GM12801 (cell line): Measurements from ENCODE around the gene GAPT.

Source experiments
- CTCF ChIP-seq: IDR thresholded peaks from one replicate; pipeline ENCODE4 v1.5.1; 2011; ENCODE audit warnings: control low read depth; ENCODE audit not compliant: insufficient read length; ENCODE audit errors: extremely low read depth

GAPT gene

GRCh38 chr5:58491216-58491892 is at the start of gene GAPT:
GAPT (plus strand) TSS chr5:58491435; CDS start chr5:58494537, 3,102 bp downstream.
- TF ChIP-seq CTCF: no peak

GRCh38 chr5:58444805-58445204 is 46.4 kb upstream of the GAPT start:
- no peak for TF ChIP-seq CTCF

- TF ChIP-seq CTCF: no peak
Measured at GRCh38 chr5:58446024-58446423, 45.2 kb upstream of the GAPT start.

- TF ChIP-seq CTCF: no peak
Measured at GRCh38 chr5:58447226-58447625, 44.0 kb upstream of the GAPT start.

GRCh38 chr5:58450018-58450417 is 41.2 kb upstream of the GAPT start:
- TF ChIP-seq CTCF: no peak

- TF ChIP-seq CTCF: no peak
Measured at GRCh38 chr5:58450811-58451629, 40.2 kb upstream of the GAPT start.

- TF ChIP-seq CTCF: no peak
Measured at GRCh38 chr5:58451732-58452565, 39.3 kb upstream of the GAPT start.
